Fibroblast of lung (primary cell): Measurements from ENCODE around the gene FAM107A. TPM values are rescaled to one million over a fixed set of nuclear protein-coding genes. Genes with fewer than 3 reads are reported as not detected.

Source experiments
- DNase-seq, 2 donors: peaks; one replicate each; pipeline versions ENCODE4 v3.0.0 to v3.0.0-alpha.2; 2010; ENCODE audit warnings: low read depth in 2 of 2
- H2AFZ ChIP-seq: 2 replicates; pipeline ENCODE4 v1.5.1; 2012; ENCODE audit warnings: low read length, control low read depth, inconsistent platforms
- H3K27ac ChIP-seq: 2 replicates; pipeline ENCODE4 v1.5.1; 2011; ENCODE audit warnings: low read length, control low read depth; ENCODE audit not compliant: insufficient read depth
- H3K27me3 ChIP-seq: 2 replicates; pipeline ENCODE4 v1.5.1; 2011; ENCODE audit warnings: mild to moderate bottlenecking, low read length; ENCODE audit not compliant: control insufficient read depth, insufficient read depth
- H3K36me3 ChIP-seq: 2 replicates; pipeline ENCODE4 v1.5.1; 2011; ENCODE audit warnings: low read length; ENCODE audit not compliant: control insufficient read depth, insufficient read depth
- H3K4me1 ChIP-seq: 2 replicates; pipeline ENCODE4 v1.5.1; 2011; ENCODE audit warnings: low read length; ENCODE audit not compliant: control insufficient read depth, insufficient read depth; ENCODE audit errors: extremely low read depth
- H3K4me2 ChIP-seq: 2 replicates; pipeline ENCODE4 v1.5.1; 2011; ENCODE audit warnings: low read length, control low read depth; ENCODE audit not compliant: insufficient read depth; ENCODE audit errors: extremely low read depth
- H3K4me3 ChIP-seq, 4 experiments: fragments of 200-600 bp in 1 of 4; sonication (generic) in 1 of 4; replicated peaks in 1 of 4; 2 replicates each; pipeline ENCODE4 v1.5.1; 2011 to 2016; ENCODE audit warnings: low read length in 4 of 4, low read depth in 3 of 4, mild to moderate bottlenecking in 3 of 4, control low read depth in 2 of 4, inconsistent platforms in 1 of 4, mixed read lengths in 1 of 4; ENCODE audit not compliant: insufficient read depth in 1 of 4; ENCODE audit errors: control extremely low read depth in 1 of 4
- H3K79me2 ChIP-seq: 2 replicates; pipeline ENCODE4 v1.5.1; 2012; ENCODE audit warnings: mild to moderate bottlenecking, low read length, inconsistent platforms; ENCODE audit not compliant: control insufficient read depth, insufficient read depth
- H3K9ac ChIP-seq: 2 replicates; pipeline ENCODE4 v1.5.1; 2011; ENCODE audit warnings: mild to moderate bottlenecking, low read length, control low read depth; ENCODE audit not compliant: insufficient read depth
- H3K9me3 ChIP-seq: 2 replicates; pipeline ENCODE4 v1.5.1; 2012; ENCODE audit warnings: low read depth, low read length; ENCODE audit not compliant: control insufficient read depth, insufficient read depth
- H4K20me1 ChIP-seq: 2 replicates; pipeline ENCODE4 v1.5.1; 2011; ENCODE audit warnings: low read length; ENCODE audit not compliant: control insufficient read depth, insufficient read depth; ENCODE audit errors: extremely low read depth
- EZH2 ChIP-seq: IDR thresholded peaks from 2 replicates; pipeline ENCODE4 v1.5.1; 2012; ENCODE audit warnings: low read length, control low read depth, mild to moderate bottlenecking; ENCODE audit errors: missing control alignments
- polyA plus RNA-seq, 2 donors: library from polyadenylated mRNA; depleted of rRNA in 1 of 2; stranded (reverse) in 1 of 2; unstranded in 1 of 2; fragments of >200 nt; gene quantifications; 2 replicates each; pipeline ENCODE4 v1.2.1, GENCODE V29; 2011 to 2012; ENCODE audit warnings: missing spikeins in 1 of 2
- total RNA-seq: library from RNA; depleted of rRNA; stranded (reverse); fragments of >200 nt; gene quantifications from 2 replicates; pipeline ENCODE4 v1.2.1, GENCODE V29; 2014
- TF ChIP-seq, protein P1 (sequence below), 2 donors: IDR thresholded peaks in 1 of 2; conservative IDR thresholded peaks in 1 of 2; 1 replicate in 1 of 2; 2 replicates in 1 of 2; pipeline ENCODE4 v1.5.1; 2011 to 2012; ENCODE audit warnings: low read length in 2 of 2, control low read depth in 1 of 2, inconsistent platforms in 1 of 2, low read depth in 1 of 2, mild to moderate bottlenecking in 1 of 2

The FAM107A gene
- total and polyA plus RNA-seq, 2 donors (not counting 1 experiment from before 2014, with no cell fraction given): under 0.01 to 0.16 TPM

DNA sequence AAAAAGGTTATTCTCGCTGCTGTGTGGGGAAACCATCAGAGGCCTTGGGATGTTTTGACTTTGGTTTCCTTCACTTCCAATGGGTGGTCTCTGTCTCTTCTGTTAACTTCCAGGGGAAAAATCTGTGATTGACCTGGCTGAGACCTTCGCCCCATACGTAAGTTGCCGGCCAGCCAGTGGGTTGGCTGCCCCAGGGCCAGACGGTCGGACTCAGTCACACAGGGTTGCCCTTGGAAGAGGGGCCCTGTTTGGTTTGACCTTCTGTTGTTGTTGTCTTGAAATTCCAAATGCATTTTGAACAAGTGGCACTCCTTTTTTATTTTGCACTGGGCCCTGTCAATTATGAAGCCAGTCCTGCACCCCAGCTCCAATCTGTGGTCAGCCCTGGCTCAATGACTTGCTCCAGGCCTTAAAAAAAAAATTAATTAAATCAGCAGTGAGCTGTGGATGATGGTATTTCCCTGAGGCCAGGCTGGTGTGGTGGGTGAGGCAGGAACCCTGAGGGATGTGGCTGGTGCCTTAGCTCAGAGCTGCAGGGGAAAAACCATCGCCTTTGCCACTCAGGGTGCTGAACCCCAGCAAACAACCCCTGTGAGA is 4.5 kb downstream of the FAM107A start:
- Histone ChIP-seq H3K4me3 (no peak overlapping the region), H3K27ac (no peak overlapping the region), H3K9ac (no peak overlapping the region), H2AFZ (no peak overlapping the region), H3K9me3 (no peaks in the 10 kb centered on the region), H3K4me1 (no peaks in the 10 kb centered on the region), H3K4me2 (no peak overlapping the region), H3K27me3 (peaks cover 4% of the 10 kb centered on the region), H3K36me3 (no peaks in the 10 kb centered on the region), H3K79me2 (no peaks in the 10 kb centered on the region), H4K20me1 (no peaks in the 10 kb centered on the region)
- TF ChIP-seq, protein P1, sequence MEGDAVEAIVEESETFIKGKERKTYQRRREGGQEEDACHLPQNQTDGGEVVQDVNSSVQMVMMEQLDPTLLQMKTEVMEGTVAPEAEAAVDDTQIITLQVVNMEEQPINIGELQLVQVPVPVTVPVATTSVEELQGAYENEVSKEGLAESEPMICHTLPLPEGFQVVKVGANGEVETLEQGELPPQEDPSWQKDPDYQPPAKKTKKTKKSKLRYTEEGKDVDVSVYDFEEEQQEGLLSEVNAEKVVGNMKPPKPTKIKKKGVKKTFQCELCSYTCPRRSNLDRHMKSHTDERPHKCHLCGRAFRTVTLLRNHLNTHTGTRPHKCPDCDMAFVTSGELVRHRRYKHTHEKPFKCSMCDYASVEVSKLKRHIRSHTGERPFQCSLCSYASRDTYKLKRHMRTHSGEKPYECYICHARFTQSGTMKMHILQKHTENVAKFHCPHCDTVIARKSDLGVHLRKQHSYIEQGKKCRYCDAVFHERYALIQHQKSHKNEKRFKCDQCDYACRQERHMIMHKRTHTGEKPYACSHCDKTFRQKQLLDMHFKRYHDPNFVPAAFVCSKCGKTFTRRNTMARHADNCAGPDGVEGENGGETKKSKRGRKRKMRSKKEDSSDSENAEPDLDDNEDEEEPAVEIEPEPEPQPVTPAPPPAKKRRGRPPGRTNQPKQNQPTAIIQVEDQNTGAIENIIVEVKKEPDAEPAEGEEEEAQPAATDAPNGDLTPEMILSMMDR (conservative IDR thresholded peaks at IDR 0.05 in 1 of 2, IDR thresholded peaks at IDR 0.05 in 1 of 2; ENCODE audit: low read depth in 1 of 2, low read length in 2 of 2): no peak
- TF ChIP-seq EZH2: no peak
- no peak for DNase-seq

GRCh38 chr3:58572013-58572633 is 5.1 kb downstream of the FAM107A start:
- H3K4me1 ChIP-seq: no peaks in the 10 kb centered on the region
- no peaks in the 10 kb centered on the region for H3K36me3 ChIP-seq
- H4K20me1 ChIP-seq: no peaks in the 10 kb centered on the region
- peaks cover 4% of the 10 kb centered on the region for H3K27me3 ChIP-seq
- H3K9ac ChIP-seq: no peak overlapping the region
- no peak overlapping the region for H3K4me2 ChIP-seq
- peak in 1 of 2 donors; percentile 21 for DNase-seq
- H3K9me3 ChIP-seq: no peaks in the 10 kb centered on the region
- TF ChIP-seq EZH2: no peak
- no peak overlapping the region for H3K4me3 ChIP-seq
- H3K27ac ChIP-seq: no peak overlapping the region
- no peak overlapping the region for H2AFZ ChIP-seq
- no peaks in the 10 kb centered on the region for H3K79me2 ChIP-seq

GRCh38 chr3:58570851-58571250 is 6.3 kb downstream of the FAM107A start:
- H3K9ac ChIP-seq: no peak overlapping the region
- no peak overlapping the region for H2AFZ ChIP-seq
- no peak overlapping the region for H3K27ac ChIP-seq
- DNase-seq: no peak
- H4K20me1 ChIP-seq: no peaks in the 10 kb centered on the region
- no peak for TF ChIP-seq EZH2
- TF ChIP-seq, protein P1 (conservative IDR thresholded peaks at IDR 0.05 in 1 of 2, IDR thresholded peaks at IDR 0.05 in 1 of 2; ENCODE audit: low read depth in 1 of 2, low read length in 2 of 2): no peak
- no peaks in the 10 kb centered on the region for H3K9me3 ChIP-seq
- no peak overlapping the region for H3K4me2 ChIP-seq
- no peaks in the 10 kb centered on the region for H3K4me1 ChIP-seq
- H3K27me3 ChIP-seq: no peaks in the 10 kb centered on the region
- no peaks in the 10 kb centered on the region for H3K79me2 ChIP-seq
- H3K4me3 ChIP-seq: no peak overlapping the region
- H3K36me3 ChIP-seq: no peaks in the 10 kb centered on the region
